OCI-LY1 (cell line): Measurements from ENCODE around the gene ZFP82.

Experiments used
- EZH2 ChIP-seq: fragments of 200-600 bp; sonication (generic), shearing (Covaris generic); IDR thresholded peaks from 2 replicates; pipeline ENCODE4 v1.8.0; 2017; ENCODE audit warnings: borderline replicate concordance, mixed run types, mild to moderate bottlenecking, antibody characterized with exemption, low read length, moderate library complexity, mixed read lengths
- TF ChIP-seq, protein P1 (sequence below): fragments of 200-600 bp; sonication (generic), shearing (Covaris generic); IDR thresholded peaks from 2 replicates; pipeline ENCODE4 v1.5.1; 2017; ENCODE audit warnings: mild to moderate bottlenecking, antibody characterized with exemption, low read length, moderate library complexity, mixed read lengths

DNA sequence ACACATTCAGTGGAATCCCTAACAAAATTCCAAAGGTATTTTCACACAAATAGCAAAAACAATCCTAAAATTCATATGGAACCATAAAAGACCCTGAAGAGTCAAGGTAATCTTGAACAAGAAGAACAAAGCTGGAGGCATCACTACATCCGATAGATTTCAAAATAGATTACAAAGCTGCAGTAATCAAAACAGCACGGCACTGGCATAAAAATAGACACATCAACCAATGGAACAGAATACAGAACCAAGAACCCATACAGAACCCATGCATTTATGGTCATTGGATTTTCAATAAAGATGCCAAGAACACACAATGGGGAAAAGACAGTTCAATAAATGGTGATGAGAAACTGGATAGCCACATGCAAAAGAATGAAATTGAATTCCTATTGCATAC lies 38.4 kb upstream of the ZFP82 start:
- no peak for TF ChIP-seq EZH2
- TF ChIP-seq, protein P1, sequence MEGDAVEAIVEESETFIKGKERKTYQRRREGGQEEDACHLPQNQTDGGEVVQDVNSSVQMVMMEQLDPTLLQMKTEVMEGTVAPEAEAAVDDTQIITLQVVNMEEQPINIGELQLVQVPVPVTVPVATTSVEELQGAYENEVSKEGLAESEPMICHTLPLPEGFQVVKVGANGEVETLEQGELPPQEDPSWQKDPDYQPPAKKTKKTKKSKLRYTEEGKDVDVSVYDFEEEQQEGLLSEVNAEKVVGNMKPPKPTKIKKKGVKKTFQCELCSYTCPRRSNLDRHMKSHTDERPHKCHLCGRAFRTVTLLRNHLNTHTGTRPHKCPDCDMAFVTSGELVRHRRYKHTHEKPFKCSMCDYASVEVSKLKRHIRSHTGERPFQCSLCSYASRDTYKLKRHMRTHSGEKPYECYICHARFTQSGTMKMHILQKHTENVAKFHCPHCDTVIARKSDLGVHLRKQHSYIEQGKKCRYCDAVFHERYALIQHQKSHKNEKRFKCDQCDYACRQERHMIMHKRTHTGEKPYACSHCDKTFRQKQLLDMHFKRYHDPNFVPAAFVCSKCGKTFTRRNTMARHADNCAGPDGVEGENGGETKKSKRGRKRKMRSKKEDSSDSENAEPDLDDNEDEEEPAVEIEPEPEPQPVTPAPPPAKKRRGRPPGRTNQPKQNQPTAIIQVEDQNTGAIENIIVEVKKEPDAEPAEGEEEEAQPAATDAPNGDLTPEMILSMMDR = no peak
